Right cardiac atrium (tissue), 5 donors: Measurements from ENCODE around the gene KLF3. TPM values are rescaled to one million over a fixed set of nuclear protein-coding genes. Genes with fewer than 3 reads are reported as not detected.
"Not testable (repeated sequence)": the region's sequence is repeated elsewhere in the genome, so short reads cannot be mapped to it uniquely, and the experiment has no call there.

Source experiments
- ATAC-seq, 2 donors: fragments of 200-7000 bp; cut with Tn5 transposase; one replicate each; pipeline versions ENCODE4 v1.8.0 to v1.9.1; 2020; ENCODE audit warnings: moderate library complexity in 2 of 2, mild to moderate bottlenecking in 1 of 2
- DNase-seq, 3 donors: peaks; one replicate each; pipeline ENCODE4 v3.0.0-alpha.2; 2020
- H3K27ac ChIP-seq: one replicate; pipeline ENCODE4 v1.5.1; 2013; ENCODE audit warnings: mild to moderate bottlenecking, low read length, control low read depth, moderate library complexity
- H3K27me3 ChIP-seq: one replicate; pipeline ENCODE4 v1.6.1; 2013; ENCODE audit not compliant: control insufficient read depth, insufficient read depth
- H3K4me1 ChIP-seq: one replicate; pipeline ENCODE4 v1.6.1; 2013; ENCODE audit warnings: low read length; ENCODE audit not compliant: control insufficient read depth, insufficient read depth
- H3K4me3 ChIP-seq: one replicate; pipeline ENCODE4 v1.5.1; 2013; ENCODE audit warnings: low read length, control low read depth
- H3K9me3 ChIP-seq: one replicate; pipeline ENCODE4 v1.6.1; 2013; ENCODE audit warnings: low read length; ENCODE audit not compliant: control insufficient read depth
- WGBS: extraction: QIAGEN DNeasy Blood & Tissue Kit; methylation state at CpG from one replicate; pipeline ENCODE4 v1.1.7; 2013; 5-methylcytosine and 5-hydroxymethylcytosine counted together
- intact Hi-C, 4 donors: fragments of 100-400 bp; cut with DNase I; formaldehyde crosslinking; loops; one replicate each; pipeline versions ENCODE4 v1.11.0 to v1.14.0; 2022 to 2023
- polyA plus RNA-seq: library from polyadenylated mRNA; stranded (reverse); fragments of 200-250 nt; gene quantifications from one replicate; pipeline ENCODE4 v1.2.3, GENCODE V29; 2013
- total RNA-seq, 4 donors: library from RNA; stranded (reverse); fragmentation: NEBNext Ultra II Directional; extraction: Animal tissue kit (Norgen Biotek cat#: 25700); gene quantifications; one replicate each; pipeline ENCODE4 v1.2.1, GENCODE V29; 2021
- donor health status: healthy with polysubstance abuse.
- donor health status: DM: no; HTN: yes; CAD: no.
- donor health status: DM: no; HTN: no; CAD: no.
- donor health status: DM: no; HTN: yes; CAD: no; lungs with severe emphysema.
- donor health status: DM: yes; HTN: yes; CAD: no.

KLF3 gene
- total and polyA plus RNA-seq, 5 donors: 10.6 to 29.3 (median 24.6) TPM

GRCh38 chr4:38623260-38623659 lies 40.7 kb upstream of the KLF3 start:
- intact Hi-C loops: no loop called here
- no peak overlapping the region for H3K4me3 ChIP-seq
- H3K27me3 ChIP-seq: no peaks in the 10 kb centered on the region
- WGBS: 94% methylated on average over 2 of the region's 2 CpGs
- ATAC-seq: no peak
- no peaks in the 10 kb centered on the region for H3K4me1 ChIP-seq
- DNase-seq: no peak
- no peak overlapping the region for H3K27ac ChIP-seq
- H3K9me3 ChIP-seq: no peaks in the 10 kb centered on the region

- Histone ChIP-seq H3K27me3 (no peaks in the 10 kb centered on the region), H3K27ac (no peak overlapping the region), H3K9me3 (no peaks in the 10 kb centered on the region), H3K4me3 (no peak overlapping the region), H3K4me1 (no peaks in the 10 kb centered on the region)
- no peak for DNase-seq
- intact Hi-C loops: no loop called here
- ATAC-seq: no peak
- 97% methylated on average over 3 of the region's 3 CpGs for WGBS
Measured at GRCh38 chr4:38624311-38624710, 39.7 kb upstream of the KLF3 start.

- Histone ChIP-seq H3K9me3 (no peaks in the 10 kb centered on the region), H3K27me3 (no peaks in the 10 kb centered on the region), H3K4me1 (no peaks in the 10 kb centered on the region), H3K4me3 (no peak overlapping the region), H3K27ac (no peak overlapping the region)
- DNase-seq (no peak), ATAC-seq (no peak)
- WGBS: 69% methylated on average over 3 of the region's 3 CpGs
- intact Hi-C loops: no loop called here
Measured at GRCh38 chr4:38625508-38625907, 38.5 kb upstream of the KLF3 start.

DNA sequence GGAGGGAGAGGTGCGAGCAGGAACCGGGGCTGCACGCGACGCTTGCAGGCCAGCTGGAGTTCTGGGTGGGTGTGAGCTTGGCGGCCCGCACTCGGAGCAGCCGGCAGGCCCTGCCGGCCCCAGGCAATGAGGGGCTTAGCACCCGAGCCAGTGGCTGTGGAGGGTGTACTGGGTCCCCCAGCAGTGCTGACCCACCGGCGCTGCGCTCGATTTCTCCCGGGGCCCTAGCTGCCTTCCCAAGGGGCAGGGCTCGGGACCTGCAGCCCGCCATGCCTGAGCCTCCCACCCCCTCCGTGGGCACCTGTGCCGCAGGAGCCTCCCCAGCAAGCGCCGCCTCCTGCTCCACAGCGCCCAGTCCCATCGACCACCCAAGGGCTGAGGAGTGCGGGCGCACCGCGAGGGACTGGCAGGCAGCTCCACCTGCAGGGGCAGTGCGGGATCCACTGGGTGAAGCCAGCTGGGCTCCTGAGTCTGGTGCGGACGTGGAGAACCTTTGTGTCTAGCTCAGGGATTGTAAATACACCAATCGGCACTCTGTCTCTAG lies 37.0 kb upstream of the KLF3 start:
- H3K27ac ChIP-seq, intact Hi-C loops, H3K9me3 ChIP-seq, ATAC-seq, DNase-seq, H3K4me3 ChIP-seq, H3K27me3 ChIP-seq, H3K4me1 ChIP-seq: not testable (repeated sequence)
- 96% methylated on average over 32 of the region's 32 CpGs for WGBS

GRCh38 chr4:38630519-38630918 lies 33.5 kb upstream of the KLF3 start:
- Histone ChIP-seq H3K27me3 (no peaks in the 10 kb centered on the region), H3K9me3 (no peaks in the 10 kb centered on the region), H3K4me1 (peaks cover 3% of the 10 kb centered on the region), H3K4me3 (no peak overlapping the region), H3K27ac (no peak overlapping the region)
- intact Hi-C loops: no loop called here
- ATAC-seq (no peak), DNase-seq (no peak)

DNA sequence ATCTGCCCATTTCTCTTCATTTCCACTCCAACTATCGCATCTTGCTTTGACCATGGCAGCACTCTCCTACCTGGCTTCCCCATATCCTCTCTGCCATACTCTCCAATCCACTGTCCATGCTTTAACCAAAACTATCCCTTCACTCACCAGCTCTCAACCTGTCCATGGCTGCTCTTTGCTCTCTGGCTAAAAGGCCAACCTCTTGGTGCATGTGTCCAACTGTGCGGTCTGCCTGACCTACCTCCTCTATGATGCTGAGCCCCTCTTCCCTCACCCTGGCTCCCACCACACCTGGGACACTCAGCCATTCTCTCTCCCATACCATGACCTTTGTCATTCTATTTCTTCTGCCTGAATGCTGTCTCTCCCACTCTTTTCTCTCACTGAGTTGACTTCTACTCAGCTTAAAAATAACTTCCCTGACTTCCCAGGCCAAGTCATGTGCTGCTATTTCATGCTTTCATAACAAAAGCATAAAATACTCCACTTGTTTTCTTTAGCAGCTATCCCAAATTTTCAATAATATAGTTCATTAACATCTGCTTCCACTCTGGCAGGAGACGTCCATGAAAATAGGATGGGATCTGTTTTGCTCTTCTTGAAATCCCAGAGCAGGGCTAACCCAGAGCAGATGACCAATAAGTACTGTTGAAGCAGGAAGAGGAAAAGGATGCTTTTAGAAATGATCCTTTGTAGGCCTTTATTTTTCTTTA lies 29.8 kb upstream of the KLF3 start:
- Histone ChIP-seq H3K27me3 (no peaks in the 10 kb centered on the region), H3K9me3 (no peaks in the 10 kb centered on the region), H3K27ac (no peak overlapping the region), H3K4me3 (no peak overlapping the region), H3K4me1 (peaks cover 3% of the 10 kb centered on the region)
- DNase-seq (no peak), ATAC-seq (no peak)
- intact Hi-C loops: no loop called here
- WGBS: 72% methylated on average over 3 of the region's 3 CpGs

DNA sequence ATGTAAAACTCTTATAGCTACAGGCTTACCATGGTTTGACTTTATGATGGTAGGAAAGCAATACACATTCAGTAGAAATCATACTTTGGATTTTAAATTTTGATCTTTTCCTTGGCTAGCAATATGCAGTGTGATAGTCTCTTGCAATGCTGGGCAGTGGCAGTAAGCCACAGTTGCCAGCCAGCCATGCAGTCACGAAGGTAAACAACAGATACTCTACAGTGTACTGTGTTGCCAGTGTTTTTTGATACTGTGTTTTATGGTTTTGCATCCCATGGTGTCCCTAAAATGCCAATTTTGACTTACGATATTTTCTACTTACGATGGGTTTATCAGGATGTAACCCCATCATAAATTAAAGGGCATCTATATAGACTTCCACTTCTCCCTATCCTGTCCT lies 24.8 kb upstream of the KLF3 start:
- Histone ChIP-seq H3K27ac (no peak overlapping the region), H3K4me1 (no peaks in the 10 kb centered on the region), H3K4me3 (no peak overlapping the region), H3K9me3 (no peaks in the 10 kb centered on the region), H3K27me3 (no peaks in the 10 kb centered on the region)
- no peak for DNase-seq
- intact Hi-C loops: no loop called here
- 94% methylated on average over 3 of the region's 3 CpGs for WGBS
- ATAC-seq: no peak

DNA sequence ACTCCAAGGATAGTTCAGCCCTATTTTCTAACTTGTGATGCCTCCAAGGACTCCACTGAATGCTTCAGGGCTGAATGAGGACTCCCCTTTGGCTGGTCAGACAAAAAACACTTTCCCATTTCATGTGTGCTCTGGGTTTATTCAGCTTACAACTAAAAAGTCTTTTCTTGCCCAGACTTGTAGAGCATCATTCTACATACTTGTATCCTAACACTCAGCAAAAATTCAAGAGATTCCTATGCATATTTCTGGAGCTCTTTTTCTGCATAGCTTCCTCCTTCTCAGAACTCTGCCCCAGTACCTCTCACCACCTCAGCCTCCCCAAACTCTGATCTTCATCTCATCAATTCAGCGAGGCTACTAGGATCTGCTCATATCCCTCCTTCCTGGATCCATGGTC lies 22.2 kb upstream of the KLF3 start:
- Histone ChIP-seq H3K4me3 (no peak overlapping the region), H3K27me3 (no peaks in the 10 kb centered on the region), H3K9me3 (no peaks in the 10 kb centered on the region), H3K4me1 (no peaks in the 10 kb centered on the region), H3K27ac (no peak overlapping the region)
- WGBS: 95% methylated on average over 1 of the region's 1 CpG
- ATAC-seq (no peak), DNase-seq (no peak)
- intact Hi-C loops: no loop called here

- Histone ChIP-seq H3K9me3 (no peaks in the 10 kb centered on the region), H3K4me1 (no peaks in the 10 kb centered on the region), H3K4me3 (no peak overlapping the region), H3K27ac (no peak overlapping the region), H3K27me3 (no peaks in the 10 kb centered on the region)
- ATAC-seq: no peak
- intact Hi-C loops: no loop called here
- no peak for DNase-seq
- 94% methylated on average over 3 of the region's 3 CpGs for WGBS
Measured at GRCh38 chr4:38644201-38644600, 19.8 kb upstream of the KLF3 start.

DNA sequence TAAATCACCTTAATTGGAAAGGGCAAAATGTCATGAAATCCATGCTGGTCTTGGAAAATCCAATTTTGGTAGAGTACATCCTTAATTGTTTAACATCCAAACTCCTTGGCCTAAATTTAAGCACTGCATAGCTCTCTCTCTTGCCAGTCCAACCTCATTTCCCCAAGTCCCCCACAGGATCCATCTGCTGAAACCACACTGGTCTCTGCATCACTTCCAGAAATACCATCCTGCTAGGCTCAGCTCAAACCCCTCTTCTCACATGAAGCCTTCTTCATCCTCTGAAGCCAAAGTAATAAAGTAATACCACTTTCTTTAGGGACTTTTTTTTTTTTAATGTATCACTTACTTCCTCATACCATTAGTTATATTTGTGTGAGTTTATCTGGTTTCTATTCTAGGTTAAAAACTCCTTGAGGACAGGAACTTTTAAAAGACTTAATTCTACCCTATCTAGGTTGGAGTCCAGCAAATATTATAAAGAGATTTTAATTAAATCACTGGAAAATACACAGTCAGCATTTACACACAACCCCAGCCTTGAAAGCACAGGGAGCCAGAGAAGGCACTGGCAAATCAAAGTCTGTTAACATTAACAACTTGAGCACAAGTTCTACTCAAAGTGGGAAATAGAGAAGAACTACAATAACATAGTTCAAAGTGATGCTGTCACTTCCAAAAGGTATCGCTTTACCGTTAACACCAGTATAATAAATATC lies 16.7 kb upstream of the KLF3 start:
- Histone ChIP-seq H3K27me3 (no peaks in the 10 kb centered on the region), H3K4me1 (no peaks in the 10 kb centered on the region), H3K9me3 (no peaks in the 10 kb centered on the region), H3K27ac (no peak overlapping the region), H3K4me3 (no peak overlapping the region)
- no peak for DNase-seq
- 93% methylated on average over 2 of the region's 2 CpGs for WGBS
- intact Hi-C loops: no loop called here
- ATAC-seq: no peak

DNA sequence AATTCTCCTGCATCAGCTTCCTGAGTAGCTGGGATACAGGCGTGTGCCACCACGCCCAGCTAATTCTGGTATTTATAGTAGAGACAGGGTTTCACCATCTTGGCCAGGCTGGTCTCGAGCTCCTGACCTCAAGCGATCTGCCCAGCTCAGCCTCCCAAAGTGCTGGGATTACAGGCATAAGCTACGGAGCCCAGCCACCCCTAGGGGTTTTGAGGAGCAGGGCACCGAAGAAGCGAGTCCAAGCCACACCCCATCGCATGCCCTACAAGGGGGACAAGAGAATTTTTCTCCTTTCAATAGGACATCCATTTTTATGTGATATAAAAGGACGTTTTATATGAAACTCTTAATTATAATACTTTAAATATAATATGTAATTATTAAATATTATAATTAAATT lies 13.9 kb upstream of the KLF3 start:
- Histone ChIP-seq H3K9me3 (no peaks in the 10 kb centered on the region), H3K27me3 (no peaks in the 10 kb centered on the region), H3K27ac (no peak overlapping the region), H3K4me3 (no peak overlapping the region), H3K4me1 (no peaks in the 10 kb centered on the region)
- intact Hi-C loops: no loop called here
- WGBS: 91% methylated on average over 9 of the region's 9 CpGs
- DNase-seq: no peak
- ATAC-seq: no peak
